Uterus (tissue), 4 donors: Measurements from ENCODE around the gene FBXW7. TPM values are rescaled to one million over a fixed set of nuclear protein-coding genes. Genes with fewer than 3 reads are reported as not detected.

Experiments used
- DNase-seq, 2 donors: peaks; one replicate each; pipeline ENCODE4 v3.0.0-alpha.2; 2019 to 2020
- H3K27ac ChIP-seq, 2 donors: fragments of 200-600 bp; sonication (generic); 1 replicate in 1 of 2; 2 replicates in 1 of 2; pipeline ENCODE4 v1.5.1; 2016 to 2018
- H3K27me3 ChIP-seq, 2 donors: fragments of 200-600 bp; sonication (generic); one replicate each; pipeline ENCODE4 v1.5.1; 2018 to 2019; ENCODE audit warnings: control low read depth in 1 of 2
- H3K36me3 ChIP-seq, 2 donors: fragments of 200-600 bp; sonication (generic); one replicate each; pipeline ENCODE4 v1.5.1; 2019; ENCODE audit warnings: control low read depth in 1 of 2
- H3K4me1 ChIP-seq, 2 donors: fragments of 200-600 bp; sonication (generic); one replicate each; pipeline ENCODE4 v1.5.1; 2018 to 2019; ENCODE audit warnings: control low read depth in 1 of 2
- H3K4me3 ChIP-seq, 2 donors: fragments of 200-600 bp; sonication (generic); 1 replicate in 1 of 2; 2 replicates in 1 of 2; pipeline ENCODE4 v1.5.1; 2018 to 2019; ENCODE audit warnings: mild to moderate bottlenecking in 1 of 2
- H3K9me3 ChIP-seq, 2 donors: fragments of 200-600 bp; sonication (generic); one replicate each; pipeline ENCODE4 v1.5.1; 2019; ENCODE audit warnings: control low read depth in 1 of 2
- POLR2A ChIP-seq, 2 donors: fragments of 450-650 bp; IDR thresholded peaks; one replicate each; pipeline ENCODE4 v1.6.1; 2016; ENCODE audit warnings: antibody characterized with exemption in 2 of 2, mild to moderate bottlenecking in 1 of 2, moderate library complexity in 1 of 2
- intact Hi-C: fragments of 100-400 bp; cut with DNase I; formaldehyde crosslinking; loops from one replicate; pipeline ENCODE4 v1.15.1; 2023; ENCODE audit warnings: low total_unique reads
- total RNA-seq, 4 donors: library from RNA; depleted of rRNA in 3 of 4; stranded (reverse); fragments of >200 nt in 3 of 4; gene quantifications; one replicate each; pipeline versions ENCODE4 v1.1.0 to v1.2.4, GENCODE V29; 2014 to 2023
- TF ChIP-seq, protein P1 (sequence below), 4 experiments: fragments of 200-600 bp in 2 of 4; fragments of 450-650 bp in 2 of 4; sonication (generic) in 2 of 4; IDR thresholded peaks; one replicate each; pipeline ENCODE4 v1.5.1; 2016 to 2019; ENCODE audit warnings: antibody characterized with exemption in 4 of 4, mild to moderate bottlenecking in 2 of 4, moderate library complexity in 1 of 4
- donor health status: DM: yes; HTN: yes; CAD: no.

FBXW7 gene
- total RNA-seq, 4 donors from 2014 or later = 50.6 to 152 (median 90.8) TPM

DNA sequence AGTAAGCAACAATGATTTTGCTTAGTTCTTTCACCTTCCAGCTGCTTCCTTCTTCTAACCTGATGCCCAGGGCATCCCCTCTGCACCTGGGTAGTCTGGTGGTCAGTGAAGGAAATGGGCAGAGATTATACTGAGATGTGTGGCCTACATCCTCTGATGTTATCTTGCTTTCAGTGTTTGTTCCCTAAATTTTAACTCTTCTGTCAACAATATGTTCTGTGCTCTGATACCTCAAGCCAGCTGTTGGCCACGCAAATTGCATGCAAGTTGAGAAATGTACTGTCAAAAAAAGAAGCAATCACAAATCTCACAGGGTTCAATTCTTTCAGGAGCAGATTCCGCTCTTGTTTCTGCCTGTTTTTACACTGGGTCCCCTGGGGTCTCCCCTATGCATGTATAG is 73.8 kb downstream of the FBXW7 start:
- Histone ChIP-seq H3K27me3 (no peaks in the 10 kb centered on the region), H3K4me3 (no peak overlapping the region), H3K4me1 (no peaks in the 10 kb centered on the region), H3K9me3 (no peaks in the 10 kb centered on the region), H3K36me3 (no peaks in the 10 kb centered on the region), H3K27ac (no peak overlapping the region)
- TF ChIP-seq, protein P1, sequence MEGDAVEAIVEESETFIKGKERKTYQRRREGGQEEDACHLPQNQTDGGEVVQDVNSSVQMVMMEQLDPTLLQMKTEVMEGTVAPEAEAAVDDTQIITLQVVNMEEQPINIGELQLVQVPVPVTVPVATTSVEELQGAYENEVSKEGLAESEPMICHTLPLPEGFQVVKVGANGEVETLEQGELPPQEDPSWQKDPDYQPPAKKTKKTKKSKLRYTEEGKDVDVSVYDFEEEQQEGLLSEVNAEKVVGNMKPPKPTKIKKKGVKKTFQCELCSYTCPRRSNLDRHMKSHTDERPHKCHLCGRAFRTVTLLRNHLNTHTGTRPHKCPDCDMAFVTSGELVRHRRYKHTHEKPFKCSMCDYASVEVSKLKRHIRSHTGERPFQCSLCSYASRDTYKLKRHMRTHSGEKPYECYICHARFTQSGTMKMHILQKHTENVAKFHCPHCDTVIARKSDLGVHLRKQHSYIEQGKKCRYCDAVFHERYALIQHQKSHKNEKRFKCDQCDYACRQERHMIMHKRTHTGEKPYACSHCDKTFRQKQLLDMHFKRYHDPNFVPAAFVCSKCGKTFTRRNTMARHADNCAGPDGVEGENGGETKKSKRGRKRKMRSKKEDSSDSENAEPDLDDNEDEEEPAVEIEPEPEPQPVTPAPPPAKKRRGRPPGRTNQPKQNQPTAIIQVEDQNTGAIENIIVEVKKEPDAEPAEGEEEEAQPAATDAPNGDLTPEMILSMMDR (IDR thresholded peaks at IDR 0.05) = no peak
- TF ChIP-seq POLR2A (IDR thresholded peaks at IDR 0.05) = no peak
- DNase-seq = no peak
- intact Hi-C loops = no loop called here

- H3K9me3 ChIP-seq = no peaks in the 10 kb centered on the region
- no peak overlapping the region for H3K4me3 ChIP-seq
- no peak for DNase-seq
- intact Hi-C loops = no loop called here
- H3K4me1 ChIP-seq = no peaks in the 10 kb centered on the region
- TF ChIP-seq, protein P1 (IDR thresholded peaks at IDR 0.05) = no peak
- no peak for TF ChIP-seq POLR2A (IDR thresholded peaks at IDR 0.05)
- H3K36me3 ChIP-seq = no peaks in the 10 kb centered on the region
- no peaks in the 10 kb centered on the region for H3K27me3 ChIP-seq
- no peak overlapping the region for H3K27ac ChIP-seq
Observed at GRCh38 chr4:152460488-152460887, 75.4 kb downstream of the FBXW7 start.

DNA sequence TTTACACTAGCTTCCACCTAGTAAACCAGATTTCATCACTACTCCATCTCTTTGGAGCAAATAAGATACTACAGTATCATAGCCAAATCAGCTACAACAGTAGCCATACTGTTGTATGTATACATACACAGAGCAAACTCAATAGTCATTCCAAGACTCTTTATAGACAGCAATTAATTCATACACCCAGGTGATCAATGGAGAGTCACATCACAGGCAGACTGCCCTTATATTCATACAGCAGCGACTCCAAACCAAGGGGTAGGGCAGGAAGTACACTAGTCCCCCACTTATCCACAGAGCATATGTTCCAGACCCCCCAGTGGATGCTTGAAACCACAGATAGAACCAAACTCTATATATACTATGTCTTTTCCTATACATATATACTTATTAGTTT is 76.6 kb downstream of the FBXW7 start:
- intact Hi-C loops = no loop called here

GRCh38 chr4:152458801-152459302 is 77.0 kb downstream of the FBXW7 start:
- no peaks in the 10 kb centered on the region for H3K36me3 ChIP-seq
- DNase-seq = no peak
- H3K27ac ChIP-seq = no peak overlapping the region
- intact Hi-C loops = no loop called here
- H3K4me1 ChIP-seq = no peaks in the 10 kb centered on the region
- no peaks in the 10 kb centered on the region for H3K27me3 ChIP-seq
- no peak for TF ChIP-seq POLR2A (IDR thresholded peaks at IDR 0.05)
- TF ChIP-seq, protein P1 (IDR thresholded peaks at IDR 0.05) = no peak
- H3K4me3 ChIP-seq = no peak overlapping the region
- no peaks in the 10 kb centered on the region for H3K9me3 ChIP-seq

More for the DNA sequence above, 76.6 kb downstream of the FBXW7 start:
- Histone ChIP-seq H3K36me3 (no peaks in the 10 kb centered on the region), H3K4me3 (no peak overlapping the region), H3K4me1 (no peaks in the 10 kb centered on the region), H3K9me3 (no peaks in the 10 kb centered on the region), H3K27me3 (no peaks in the 10 kb centered on the region), H3K27ac (no peak overlapping the region)
- TF ChIP-seq, protein P1 (IDR thresholded peaks at IDR 0.05) = no peak
- no peak for TF ChIP-seq POLR2A (IDR thresholded peaks at IDR 0.05)
- no peak for DNase-seq

DNA sequence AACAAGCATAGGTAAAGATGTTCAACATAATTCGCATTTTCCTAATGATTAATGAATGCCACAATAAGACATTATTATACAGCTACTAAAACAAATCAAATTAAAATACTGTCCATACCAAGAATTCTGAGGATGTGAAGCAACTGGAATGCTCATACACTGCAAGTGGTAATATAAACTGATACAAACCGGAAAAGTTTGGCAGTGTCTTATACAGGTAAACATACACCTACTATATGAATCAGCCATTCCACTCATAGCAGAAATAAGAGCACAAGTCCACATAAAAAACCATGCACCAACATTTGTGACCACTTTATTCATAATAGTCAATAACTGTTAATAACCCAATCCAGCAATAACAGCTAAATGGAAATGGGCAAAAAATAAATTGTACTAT is 79.3 kb downstream of the FBXW7 start:
- TF ChIP-seq, protein P1 (IDR thresholded peaks at IDR 0.05) = no peak
- no peak for TF ChIP-seq POLR2A (IDR thresholded peaks at IDR 0.05)
- H3K4me1 ChIP-seq = no peaks in the 10 kb centered on the region
- H3K4me3 ChIP-seq = no peak overlapping the region
- no peaks in the 10 kb centered on the region for H3K27me3 ChIP-seq
- no peaks in the 10 kb centered on the region for H3K9me3 ChIP-seq
- intact Hi-C loops = no loop called here
- no peaks in the 10 kb centered on the region for H3K36me3 ChIP-seq
- no peak for DNase-seq
- H3K27ac ChIP-seq = no peak overlapping the region
